ENCODE results near the gene PLA2G1B.

PLA2G1B gene

GRCh38 chr12:120321382-120322202 is 6.0 kb downstream of the PLA2G1B start:
- H3K36me3 ChIP-seq = no peaks in the 10 kb centered on the region
- peak overlapping the region; percentile 24; the same call in 1 of the 2 replicates for H3K4me3 ChIP-seq (ENCODE audit: low read depth, low read length)
- H3K9me3 ChIP-seq (ENCODE audit: severe bottlenecking) = no peaks in the 10 kb centered on the region
- H3K27ac ChIP-seq = peak overlapping the region; percentile 44
- TF ChIP-seq CTCF (IDR thresholded peaks at IDR 0.05; ENCODE audit: low read depth, low read length) = no peak
- H3K27me3 ChIP-seq (ENCODE audit: insufficient read depth, low read depth, severe bottlenecking) = no peaks in the 10 kb centered on the region
- DNase-seq = peak; percentile 84

- no peaks in the 10 kb centered on the region for H3K9me3 ChIP-seq (ENCODE audit: severe bottlenecking)
- H3K27ac ChIP-seq = peak overlapping the region; percentile 74
- peak; percentile 69 for TF ChIP-seq CTCF (IDR thresholded peaks at IDR 0.05; ENCODE audit: low read depth, low read length)
- peak overlapping the region; percentile 49 for H3K4me3 ChIP-seq (ENCODE audit: low read depth, low read length)
- no peaks in the 10 kb centered on the region for H3K36me3 ChIP-seq
- no peaks in the 10 kb centered on the region for H3K27me3 ChIP-seq (ENCODE audit: insufficient read depth, low read depth, severe bottlenecking)
- peak; percentile 99 for DNase-seq
These were observed 10.1 kb downstream of the PLA2G1B start for GRCh38 chr12:120317224-120318105.

- no peak for DNase-seq
- Histone ChIP-seq H3K4me3 (ENCODE audit: low read depth, low read length) (peak overlapping the region; percentile 49), H3K27ac (peak overlapping the region; percentile 74), H3K9me3 (ENCODE audit: severe bottlenecking) (no peaks in the 10 kb centered on the region), H3K27me3 (ENCODE audit: insufficient read depth, low read depth, severe bottlenecking) (no peaks in the 10 kb centered on the region), H3K36me3 (no peaks in the 10 kb centered on the region)
- TF ChIP-seq CTCF (IDR thresholded peaks at IDR 0.05; ENCODE audit: low read depth, low read length) = no peak
These were observed 10.8 kb downstream of the PLA2G1B start for GRCh38 chr12:120316798-120317223.

GRCh38 chr12:120314220-120314619 is 13.4 kb downstream of the PLA2G1B start:
- Histone ChIP-seq H3K4me3 (ENCODE audit: low read depth, low read length) (no peak overlapping the region), H3K27me3 (ENCODE audit: insufficient read depth, low read depth, severe bottlenecking) (no peaks in the 10 kb centered on the region), H3K36me3 (no peaks in the 10 kb centered on the region), H3K9me3 (ENCODE audit: severe bottlenecking) (no peaks in the 10 kb centered on the region), H3K27ac (no peak overlapping the region)
- TF ChIP-seq CTCF (IDR thresholded peaks at IDR 0.05; ENCODE audit: low read depth, low read length) = peak; percentile 63; the same call in 1 of the 2 replicates
- DNase-seq = peak; percentile 37

GRCh38 chr12:120301962-120302815 is 25.4 kb downstream of the PLA2G1B start, which contains the start of gene SIRT4:
SIRT4 (plus strand) TSS chr12:120302321; CDS start chr12:120303562, 1,241 bp downstream.
- DNase-seq = peak; percentile 88
- Histone ChIP-seq H3K36me3 (no peaks in the 10 kb centered on the region; the same call in 1 of the 2 replicates), H3K27me3 (ENCODE audit: insufficient read depth, low read depth, severe bottlenecking) (no peaks in the 10 kb centered on the region), H3K4me3 (ENCODE audit: low read depth, low read length) (peak within 1 kb of the TSS; percentile 86), H3K27ac (peak within 1 kb of the TSS; percentile 79), H3K9me3 (ENCODE audit: severe bottlenecking) (no peaks in the 10 kb centered on the region)
- peak; percentile 67 for TF ChIP-seq CTCF (IDR thresholded peaks at IDR 0.05; ENCODE audit: low read depth, low read length)

Measured in WERI-Rb-1 (cell line).